A673 (cell line): ENCODE measurements around the gene GPHN.

Source experiments
- EZH2 ChIP-seq: fragments of 200-600 bp; sonication (generic); IDR thresholded peaks from 2 replicates; pipeline ENCODE4 v1.6.1; 2017; ENCODE audit warnings: borderline replicate concordance, low read depth, mild to moderate bottlenecking, mixed read lengths, antibody characterized with exemption, low read length; ENCODE audit not compliant: poor library complexity, severe bottlenecking
- TF ChIP-seq, protein P1 (sequence below): fragments of 300-800, 200-600 bp; sonication (generic); conservative IDR thresholded peaks from 2 replicates; pipeline ENCODE4 v1.5.1; 2017; ENCODE audit warnings: low read depth, mild to moderate bottlenecking, antibody characterized with exemption, low read length, moderate library complexity, mixed read lengths

DNA sequence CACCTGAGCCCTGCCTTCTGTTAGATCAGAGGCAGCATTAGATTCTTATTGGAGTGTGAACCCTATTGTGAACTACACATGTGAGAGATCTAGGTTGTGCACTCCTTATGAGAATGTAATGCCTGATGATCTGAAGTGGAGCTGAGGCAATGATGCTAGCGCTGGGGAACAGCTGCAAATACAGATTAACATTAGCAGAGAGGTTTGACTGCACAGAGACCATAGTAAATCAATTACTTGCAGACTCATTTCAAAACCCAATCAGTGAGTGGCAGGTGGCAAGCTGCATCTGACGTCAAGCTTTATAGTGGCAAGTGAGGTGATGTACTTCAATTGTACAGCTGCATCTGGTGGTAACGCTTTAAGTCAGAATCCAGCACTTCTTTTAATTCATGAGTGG lies 141.6 kb downstream of the GPHN start:
- TF ChIP-seq EZH2, result no peak
- TF ChIP-seq, protein P1, sequence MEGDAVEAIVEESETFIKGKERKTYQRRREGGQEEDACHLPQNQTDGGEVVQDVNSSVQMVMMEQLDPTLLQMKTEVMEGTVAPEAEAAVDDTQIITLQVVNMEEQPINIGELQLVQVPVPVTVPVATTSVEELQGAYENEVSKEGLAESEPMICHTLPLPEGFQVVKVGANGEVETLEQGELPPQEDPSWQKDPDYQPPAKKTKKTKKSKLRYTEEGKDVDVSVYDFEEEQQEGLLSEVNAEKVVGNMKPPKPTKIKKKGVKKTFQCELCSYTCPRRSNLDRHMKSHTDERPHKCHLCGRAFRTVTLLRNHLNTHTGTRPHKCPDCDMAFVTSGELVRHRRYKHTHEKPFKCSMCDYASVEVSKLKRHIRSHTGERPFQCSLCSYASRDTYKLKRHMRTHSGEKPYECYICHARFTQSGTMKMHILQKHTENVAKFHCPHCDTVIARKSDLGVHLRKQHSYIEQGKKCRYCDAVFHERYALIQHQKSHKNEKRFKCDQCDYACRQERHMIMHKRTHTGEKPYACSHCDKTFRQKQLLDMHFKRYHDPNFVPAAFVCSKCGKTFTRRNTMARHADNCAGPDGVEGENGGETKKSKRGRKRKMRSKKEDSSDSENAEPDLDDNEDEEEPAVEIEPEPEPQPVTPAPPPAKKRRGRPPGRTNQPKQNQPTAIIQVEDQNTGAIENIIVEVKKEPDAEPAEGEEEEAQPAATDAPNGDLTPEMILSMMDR, result no peak
